HG03097 (cell line): ENCODE results near the gene FAM83C.

Source experiments
- ATAC-seq: cut with Tn5 transposase; IDR thresholded peaks from one replicate; pipeline ENCODE4 v1.9.1; 2021; ENCODE audit not compliant: unreplicated experiment, low FRiP score

The FAM83C gene

DNA sequence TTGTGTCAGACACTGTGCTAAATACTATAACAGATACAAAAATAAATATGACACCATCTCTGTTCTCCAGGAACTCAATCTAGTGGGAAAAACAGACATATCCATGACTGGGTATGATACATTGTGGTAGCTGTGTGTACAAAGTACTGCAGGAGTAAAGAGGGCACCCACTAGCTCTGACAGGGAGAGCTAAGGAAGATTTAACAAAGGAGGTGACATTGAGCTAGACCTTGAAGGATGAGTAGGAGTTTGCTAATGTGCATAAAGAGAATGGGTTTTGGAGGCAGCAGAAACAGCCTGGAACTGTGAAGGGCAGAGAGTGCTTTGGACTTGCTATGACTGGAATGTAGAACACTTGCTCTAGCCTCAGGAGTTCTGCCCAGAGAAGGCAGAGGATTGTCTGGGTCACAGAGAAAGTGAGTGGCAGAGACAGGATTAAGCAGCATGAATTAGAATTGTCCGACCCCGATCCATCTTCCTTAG is 51.4 kb downstream of the FAM83C start:
- no peak for ATAC-seq

GRCh38 chr20:35240083-35240810 is 52.0 kb downstream of the FAM83C start:
- ATAC-seq, result no peak

DNA sequence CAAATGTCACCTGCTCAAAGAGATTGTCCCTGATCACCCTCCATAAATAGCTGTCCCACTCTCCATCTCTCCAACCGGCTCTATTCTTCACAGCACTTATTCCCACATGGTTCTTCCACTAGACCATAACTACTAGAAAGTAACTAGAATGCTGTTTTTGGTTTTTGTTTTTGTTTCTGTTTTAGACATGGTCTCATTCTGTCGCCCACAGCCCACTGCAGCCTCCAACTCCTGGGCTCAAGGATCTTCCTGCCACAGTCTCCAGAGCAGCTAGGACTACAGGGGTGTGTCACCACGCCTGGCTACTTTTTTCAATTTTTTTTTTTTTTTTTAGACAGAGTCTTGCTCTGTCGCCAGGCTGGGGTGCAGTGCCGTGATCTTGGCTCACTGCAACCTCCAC is 53.5 kb downstream of the FAM83C start:
- no peak for ATAC-seq

- no peak for ATAC-seq
Observed at GRCh38 chr20:35238170-35238569, 54.1 kb downstream of the FAM83C start.

DNA sequence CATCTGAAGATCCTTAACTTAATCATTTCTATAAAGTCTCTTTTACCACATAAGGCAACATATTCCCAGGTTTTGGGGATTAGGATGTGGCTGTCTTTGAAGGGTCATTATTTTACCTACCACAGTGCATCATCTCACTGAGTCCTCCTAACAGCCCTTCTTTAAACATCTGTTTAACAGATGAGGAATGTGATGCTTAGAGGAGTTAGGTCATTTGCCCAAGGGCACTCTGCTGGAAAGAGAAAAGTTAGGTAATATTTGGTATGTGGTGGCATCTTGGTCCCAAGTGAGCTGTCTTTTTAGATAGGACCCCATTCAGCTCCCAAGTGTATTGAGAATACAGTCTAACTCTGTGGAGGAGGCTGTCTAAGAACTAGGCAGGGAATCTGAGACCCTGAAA is 54.7 kb downstream of the FAM83C start:
- ATAC-seq, result no peak

DNA sequence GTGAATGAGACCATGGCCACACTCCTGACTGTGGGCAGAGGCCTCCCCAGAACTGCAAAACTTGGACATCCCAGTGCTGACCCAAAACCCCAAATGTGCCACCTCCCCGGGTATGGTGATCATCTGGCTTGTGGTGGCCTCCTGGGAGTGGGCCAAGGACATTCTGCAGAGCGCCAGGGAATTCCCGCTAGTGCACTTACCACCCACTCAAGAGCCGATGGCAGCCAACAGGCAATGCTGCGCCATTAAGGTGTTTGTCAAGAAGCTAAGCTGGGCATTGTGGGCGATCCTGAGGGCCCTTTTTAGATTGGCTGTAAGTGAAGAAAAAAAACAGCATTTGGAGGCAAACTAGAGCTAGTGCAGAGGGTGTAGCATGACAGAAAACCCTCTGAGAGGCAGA is 56.3 kb downstream of the FAM83C start:
- ATAC-seq, result no peak
